MM.1S (cell line): ENCODE data around the gene ST3GAL4.
A peak's percentile ranks its signal among the peaks of the same experiment; 100 is the strongest.

Source experiments
- DNase-seq: peaks from one replicate; pipeline ENCODE4 v3.0.0-alpha.2; 2015
- H2AFZ ChIP-seq: fragments of 300-600 bp; sonication (generic); 2 replicates; pipeline ENCODE4 v1.6.0; 2016; ENCODE audit warnings: antibody characterized with exemption, low read length
- H3F3A ChIP-seq: fragments of 300-600 bp; sonication (generic); 2 replicates; pipeline ENCODE4 v1.6.1; 2016; ENCODE audit warnings: mild to moderate bottlenecking, antibody characterized with exemption, low read length, moderate library complexity, mixed read lengths; ENCODE audit not compliant: insufficient read depth
- H3K27ac ChIP-seq: fragments of 300-600 bp; sonication (generic); 2 replicates; pipeline ENCODE4 v1.5.1; 2016; ENCODE audit warnings: mild to moderate bottlenecking, low read length
- H3K27me3 ChIP-seq: fragments of 300-600 bp; sonication (generic); replicated peaks from 2 replicates; pipeline ENCODE4 v1.6.0; 2016; ENCODE audit warnings: low read length; ENCODE audit not compliant: insufficient read depth
- H3K36me3 ChIP-seq: fragments of 300-600 bp; sonication (generic); replicated peaks from 2 replicates; pipeline ENCODE4 v1.6.1; 2016; ENCODE audit warnings: mild to moderate bottlenecking, low read length, mixed read lengths; ENCODE audit not compliant: insufficient read depth
- H3K4me1 ChIP-seq: fragments of 300-600 bp; sonication (generic); 2 replicates; pipeline ENCODE4 v1.6.1; 2016; ENCODE audit warnings: low read length, mixed read lengths
- H3K4me2 ChIP-seq: fragments of 300-600 bp; sonication (generic); 2 replicates; pipeline ENCODE4 v1.6.0; 2016; ENCODE audit warnings: low read depth, low read length
- H3K4me3 ChIP-seq: fragments of 300-600 bp; sonication (generic); 2 replicates; pipeline ENCODE4 v1.5.1; 2016; ENCODE audit warnings: low read length, mixed read lengths
- H3K79me2 ChIP-seq: fragments of 300-600 bp; sonication (generic); 2 replicates; pipeline ENCODE4 v1.6.1; 2016; ENCODE audit warnings: mixed run types, low read length, mixed read lengths
- H3K9ac ChIP-seq: fragments of 300-600 bp; sonication (generic); 2 replicates; pipeline ENCODE4 v1.6.1; 2016; ENCODE audit warnings: low read length, mixed read lengths
- H3K9me2 ChIP-seq: fragments of 300-600 bp; sonication (generic); replicated peaks from 2 replicates; pipeline ENCODE4 v1.6.1; 2016; ENCODE audit warnings: mild to moderate bottlenecking, low read length, mixed read lengths; ENCODE audit not compliant: insufficient read depth
- H3K9me3 ChIP-seq: fragments of 300-600 bp; sonication (generic); replicated peaks from 2 replicates; pipeline ENCODE4 v1.6.1; 2016; ENCODE audit warnings: mild to moderate bottlenecking, low read length, mixed read lengths; ENCODE audit not compliant: insufficient read depth
- H4K20me1 ChIP-seq: fragments of 300-600 bp; sonication (generic); 2 replicates; pipeline ENCODE4 v1.6.1; 2016; ENCODE audit warnings: mild to moderate bottlenecking, low read length, moderate library complexity, mixed read lengths; ENCODE audit not compliant: insufficient read depth
- EZH2 ChIP-seq: fragments of 300-600 bp; sonication (generic); optimal IDR thresholded peaks from 2 replicates; pipeline ENCODE3; 2017; ENCODE audit warnings: low read depth, mild to moderate bottlenecking, antibody characterized with exemption, low read length, mixed read lengths
- EZH2phosphoT487 ChIP-seq: fragments of 300-600 bp; sonication (generic); IDR thresholded peaks from 2 replicates; pipeline ENCODE4 v1.6.1; 2018; ENCODE audit warnings: antibody characterized with exemption, low read length
- TF ChIP-seq, protein P1 (sequence below): fragments of 300-600 bp; sonication (generic); IDR thresholded peaks from 2 replicates; pipeline ENCODE4 v1.5.1; 2016; ENCODE audit warnings: antibody characterized with exemption, low read length, mixed read lengths

Gene ST3GAL4

GRCh38 chr11:126409620-126409985 is 54.1 kb downstream of the ST3GAL4 start:
- no peak for DNase-seq
- Histone ChIP-seq H2AFZ (no peak overlapping the region), H3K27ac (no peak overlapping the region), H3K4me1 (no peaks in the 10 kb centered on the region), H3K4me2 (no peak overlapping the region), H3K4me3 (no peak overlapping the region), H3K36me3 (no peaks in the 10 kb centered on the region), H4K20me1 (no peaks in the 10 kb centered on the region), H3K27me3 (no peaks in the 10 kb centered on the region), H3K79me2 (no peaks in the 10 kb centered on the region), H3K9me2 (no peaks in the 10 kb centered on the region), H3K9me3 (no peaks in the 10 kb centered on the region), H3F3A (no peaks in the 10 kb centered on the region), H3K9ac (no peak overlapping the region)
- TF ChIP-seq EZH2phosphoT487 (no peak), EZH2 (no peak)
- TF ChIP-seq, protein P1, sequence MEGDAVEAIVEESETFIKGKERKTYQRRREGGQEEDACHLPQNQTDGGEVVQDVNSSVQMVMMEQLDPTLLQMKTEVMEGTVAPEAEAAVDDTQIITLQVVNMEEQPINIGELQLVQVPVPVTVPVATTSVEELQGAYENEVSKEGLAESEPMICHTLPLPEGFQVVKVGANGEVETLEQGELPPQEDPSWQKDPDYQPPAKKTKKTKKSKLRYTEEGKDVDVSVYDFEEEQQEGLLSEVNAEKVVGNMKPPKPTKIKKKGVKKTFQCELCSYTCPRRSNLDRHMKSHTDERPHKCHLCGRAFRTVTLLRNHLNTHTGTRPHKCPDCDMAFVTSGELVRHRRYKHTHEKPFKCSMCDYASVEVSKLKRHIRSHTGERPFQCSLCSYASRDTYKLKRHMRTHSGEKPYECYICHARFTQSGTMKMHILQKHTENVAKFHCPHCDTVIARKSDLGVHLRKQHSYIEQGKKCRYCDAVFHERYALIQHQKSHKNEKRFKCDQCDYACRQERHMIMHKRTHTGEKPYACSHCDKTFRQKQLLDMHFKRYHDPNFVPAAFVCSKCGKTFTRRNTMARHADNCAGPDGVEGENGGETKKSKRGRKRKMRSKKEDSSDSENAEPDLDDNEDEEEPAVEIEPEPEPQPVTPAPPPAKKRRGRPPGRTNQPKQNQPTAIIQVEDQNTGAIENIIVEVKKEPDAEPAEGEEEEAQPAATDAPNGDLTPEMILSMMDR: no peak

DNA sequence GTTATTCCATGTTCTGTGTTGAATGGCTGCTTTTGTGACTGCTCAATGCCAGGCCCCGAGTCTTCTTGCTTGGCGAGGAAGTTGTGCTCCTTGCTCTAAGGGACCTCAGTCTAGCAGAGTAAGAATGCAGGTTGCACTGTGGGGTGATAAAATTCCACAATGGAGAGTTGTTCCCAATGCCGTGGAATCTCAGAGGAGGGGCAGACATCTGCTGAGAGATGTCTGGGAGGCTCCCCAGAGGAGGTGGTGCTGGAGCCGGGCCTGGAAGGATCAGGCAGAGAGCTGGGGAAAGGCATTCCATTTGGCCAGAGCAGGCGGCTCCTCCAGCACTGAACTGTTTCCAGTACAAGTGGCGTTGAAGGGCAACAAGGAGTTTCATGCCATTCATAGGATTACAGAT is 55.2 kb downstream of the ST3GAL4 start:
- no peak for TF ChIP-seq EZH2phosphoT487
- no peak for TF ChIP-seq EZH2
- TF ChIP-seq, protein P1: no peak
- H3K9me3 ChIP-seq: no peaks in the 10 kb centered on the region
- H3K4me3 ChIP-seq: no peak overlapping the region
- H3K27ac ChIP-seq: no peak overlapping the region
- no peaks in the 10 kb centered on the region for H3K4me1 ChIP-seq
- H3K36me3 ChIP-seq: no peaks in the 10 kb centered on the region
- no peaks in the 10 kb centered on the region for H3F3A ChIP-seq
- no peak for DNase-seq
- H3K4me2 ChIP-seq: no peak overlapping the region
- H4K20me1 ChIP-seq: no peaks in the 10 kb centered on the region
- H3K9me2 ChIP-seq: no peaks in the 10 kb centered on the region
- no peak overlapping the region for H3K9ac ChIP-seq
- no peaks in the 10 kb centered on the region for H3K79me2 ChIP-seq
- H2AFZ ChIP-seq: no peak overlapping the region
- no peaks in the 10 kb centered on the region for H3K27me3 ChIP-seq

DNA sequence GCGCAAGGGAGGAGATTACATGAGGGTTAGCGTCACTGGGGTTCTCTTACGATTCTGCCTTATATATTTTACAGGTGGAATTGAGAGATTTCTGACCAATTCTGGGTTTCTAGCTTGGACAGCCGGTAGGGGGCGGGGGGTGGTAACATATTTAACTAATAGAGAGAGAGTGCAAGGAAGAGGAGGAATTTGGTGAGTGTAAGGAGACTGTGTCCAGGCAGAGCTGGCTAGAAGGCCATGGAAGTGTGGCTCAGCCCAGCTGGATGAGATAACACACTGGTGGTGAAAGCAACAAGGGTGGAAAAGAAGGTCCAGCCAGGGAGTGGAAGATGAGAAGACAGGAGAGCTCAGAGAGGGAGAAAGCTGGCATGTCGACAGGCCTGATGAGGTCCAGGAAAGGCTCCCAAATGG is 56.5 kb downstream of the ST3GAL4 start:
- no peaks in the 10 kb centered on the region for H4K20me1 ChIP-seq
- no peaks in the 10 kb centered on the region for H3K9me3 ChIP-seq
- H3K4me1 ChIP-seq: no peaks in the 10 kb centered on the region
- H3K4me3 ChIP-seq: no peak overlapping the region
- H3K79me2 ChIP-seq: no peaks in the 10 kb centered on the region
- no peaks in the 10 kb centered on the region for H3F3A ChIP-seq
- H3K9me2 ChIP-seq: no peaks in the 10 kb centered on the region
- no peak overlapping the region for H3K4me2 ChIP-seq
- DNase-seq: no peak
- H3K36me3 ChIP-seq: no peaks in the 10 kb centered on the region
- H3K27ac ChIP-seq: no peak overlapping the region
- 0 out of 2 replicates have a peak, but pooled peaks cover 3% of the 10 kb centered on the region for H3K27me3 ChIP-seq
- TF ChIP-seq, protein P1: peak; percentile 33
- TF ChIP-seq EZH2phosphoT487 (no peak), EZH2 (no peak)
- H3K9ac ChIP-seq: no peak overlapping the region
- no peak overlapping the region for H2AFZ ChIP-seq
